Activated CD8-positive, alpha-beta T cell treated with anti-CD3 and anti-CD28 coated beads, Interleukin-2, amount 10 ng/mL, durations not matched to agents 7 days and 5 days (primary cell): ENCODE data around the gene RIMS1. TPM values are rescaled to one million over a fixed set of nuclear protein-coding genes. Genes with fewer than 3 reads are reported as not detected.

Experiments
- ATAC-seq: fragments of 150-1000 bp; cut with Tn5 transposase; one replicate; pipeline ENCODE4 v1.10.0; 2021; ENCODE audit warnings: moderate library complexity
- CTCF ChIA-PET: fragments of 350-600 bp; sonication (Branson Sonifier 250); formaldehyde crosslinking; loops from one replicate; lab custom pipeline; 2021; ENCODE audit warnings: antibody characterized with exemption; lab: Charles Lee
- POLR2A ChIA-PET: fragments of 350-600 bp; sonication (Branson Sonifier 250); formaldehyde crosslinking; loops from one replicate; lab custom pipeline; 2021; ENCODE audit warnings: antibody characterized with exemption; lab: Charles Lee
- DNase-seq: peaks from one replicate; pipeline ENCODE4 v3.0.0-alpha.2; 2020
- H3K27ac Mint-ChIP-seq: one replicate; pipeline ENCODE4 v1.8.0; 2021; ENCODE audit warnings: mild to moderate bottlenecking, mixed read lengths
- H3K27me3 Mint-ChIP-seq: one replicate; pipeline ENCODE4 v1.8.0; 2021; ENCODE audit warnings: low read depth, mixed read lengths
- H3K36me3 Mint-ChIP-seq: one replicate; pipeline ENCODE4 v1.8.0; 2021; ENCODE audit warnings: low read depth, mixed read lengths
- H3K4me1 Mint-ChIP-seq: one replicate; pipeline ENCODE4 v1.8.0; 2021; ENCODE audit warnings: low read depth, mixed read lengths
- H3K4me3 Mint-ChIP-seq: one replicate; pipeline ENCODE4 v1.8.0; 2021; ENCODE audit warnings: mild to moderate bottlenecking, mixed read lengths
- H3K9me3 Mint-ChIP-seq: one replicate; pipeline ENCODE4 v1.8.0; 2022; ENCODE audit warnings: mixed read lengths; ENCODE audit not compliant: insufficient read depth
- total RNA-seq, 2 experiments: library from RNA; stranded (reverse); gene quantifications; one replicate each; pipeline ENCODE4 v1.2.3, GENCODE V29; 2021

Gene RIMS1
- total RNA-seq, 2 experiments from 2014 or later: not detected

GRCh38 chr6:72371473-72371872 is 485.1 kb downstream of the RIMS1 start:
- DNase-seq (no peak), ATAC-seq (no peak)
- H3K4me1 Mint-ChIP-seq: no peaks in the 10 kb centered on the region
- H3K9me3 Mint-ChIP-seq: no peaks in the 10 kb centered on the region
- H3K27ac Mint-ChIP-seq: no peak overlapping the region
- ChIA-PET CTCF (no interaction called here), POLR2A (no interaction called here)
- no peak overlapping the region for H3K4me3 Mint-ChIP-seq
- no peaks in the 10 kb centered on the region for H3K36me3 Mint-ChIP-seq
- H3K27me3 Mint-ChIP-seq: peaks cover 6% of the 10 kb centered on the region

- ChIA-PET POLR2A (no interaction called here), CTCF (no interaction called here)
- Mint-ChIP-seq H3K9me3 (no peaks in the 10 kb centered on the region), H3K36me3 (no peaks in the 10 kb centered on the region), H3K4me3 (no peak overlapping the region), H3K27ac (no peak overlapping the region), H3K27me3 (peaks cover 2% of the 10 kb centered on the region), H3K4me1 (no peaks in the 10 kb centered on the region)
- ATAC-seq (no peak), DNase-seq (no peak)
These were observed 487.8 kb downstream of the RIMS1 start for GRCh38 chr6:72374172-72374571.

- ChIA-PET CTCF (no interaction called here), POLR2A (no interaction called here)
- H3K27me3 Mint-ChIP-seq: peaks cover 2% of the 10 kb centered on the region
- ATAC-seq (no peak), DNase-seq (no peak)
- H3K4me1 Mint-ChIP-seq: no peaks in the 10 kb centered on the region
- H3K4me3 Mint-ChIP-seq: no peak overlapping the region
- H3K36me3 Mint-ChIP-seq: no peaks in the 10 kb centered on the region
- H3K27ac Mint-ChIP-seq: no peak overlapping the region
- no peaks in the 10 kb centered on the region for H3K9me3 Mint-ChIP-seq
These were observed 488.5 kb downstream of the RIMS1 start for GRCh38 chr6:72374857-72375256.

GRCh38 chr6:72376736-72377135 is 490.4 kb downstream of the RIMS1 start:
- no peak for DNase-seq
- H3K4me1 Mint-ChIP-seq: no peaks in the 10 kb centered on the region
- ChIA-PET CTCF (no interaction called here), POLR2A (no interaction called here)
- H3K4me3 Mint-ChIP-seq: no peak overlapping the region
- H3K27ac Mint-ChIP-seq: no peak overlapping the region
- no peaks in the 10 kb centered on the region for H3K36me3 Mint-ChIP-seq
- H3K27me3 Mint-ChIP-seq: peaks cover 2% of the 10 kb centered on the region
- no peaks in the 10 kb centered on the region for H3K9me3 Mint-ChIP-seq
- no peak for ATAC-seq

GRCh38 chr6:72381076-72381475 is 494.7 kb downstream of the RIMS1 start:
- Mint-ChIP-seq H3K4me3 (no peak overlapping the region), H3K4me1 (no peaks in the 10 kb centered on the region), H3K27me3 (peaks cover 3% of the 10 kb centered on the region), H3K27ac (no peak overlapping the region), H3K9me3 (no peaks in the 10 kb centered on the region), H3K36me3 (no peaks in the 10 kb centered on the region)
- DNase-seq (no peak), ATAC-seq (no peak)
- POLR2A ChIA-PET: no interaction called here
- CTCF ChIA-PET: no interaction called here

- Mint-ChIP-seq H3K4me1 (no peaks in the 10 kb centered on the region), H3K9me3 (no peaks in the 10 kb centered on the region), H3K27ac (no peak overlapping the region), H3K4me3 (no peak overlapping the region), H3K27me3 (peaks cover 3% of the 10 kb centered on the region), H3K36me3 (no peaks in the 10 kb centered on the region)
- ATAC-seq: no peak
- DNase-seq: no peak
- POLR2A ChIA-PET: no interaction called here
- CTCF ChIA-PET: no interaction called here
These were observed 496.5 kb downstream of the RIMS1 start for GRCh38 chr6:72382602-72383529.

- no peaks in the 10 kb centered on the region for H3K9me3 Mint-ChIP-seq
- no peak overlapping the region for H3K27ac Mint-ChIP-seq
- CTCF ChIA-PET: no interaction called here
- H3K4me1 Mint-ChIP-seq: no peaks in the 10 kb centered on the region
- H3K4me3 Mint-ChIP-seq: no peak overlapping the region
- ATAC-seq: no peak
- DNase-seq: no peak
- peaks cover 3% of the 10 kb centered on the region for H3K27me3 Mint-ChIP-seq
- POLR2A ChIA-PET: no interaction called here
- no peaks in the 10 kb centered on the region for H3K36me3 Mint-ChIP-seq
These were observed 500.0 kb downstream of the RIMS1 start for GRCh38 chr6:72386324-72386723.

- H3K27me3 Mint-ChIP-seq: no peaks in the 10 kb centered on the region
- DNase-seq: no peak
- no peaks in the 10 kb centered on the region for H3K4me1 Mint-ChIP-seq
- ChIA-PET POLR2A (no interaction called here), CTCF (no interaction called here)
- no peaks in the 10 kb centered on the region for H3K36me3 Mint-ChIP-seq
- no peaks in the 10 kb centered on the region for H3K9me3 Mint-ChIP-seq
- no peak for ATAC-seq
- no peak overlapping the region for H3K27ac Mint-ChIP-seq
- no peak overlapping the region for H3K4me3 Mint-ChIP-seq
These were observed 503.3 kb downstream of the RIMS1 start for GRCh38 chr6:72389698-72390097.

GRCh38 chr6:72390548-72390947 is 504.2 kb downstream of the RIMS1 start:
- Mint-ChIP-seq H3K27ac (no peak overlapping the region), H3K9me3 (no peaks in the 10 kb centered on the region), H3K36me3 (no peaks in the 10 kb centered on the region), H3K4me1 (no peaks in the 10 kb centered on the region), H3K27me3 (no peaks in the 10 kb centered on the region), H3K4me3 (no peak overlapping the region)
- DNase-seq: no peak
- CTCF ChIA-PET: no interaction called here
- ATAC-seq: no peak
- POLR2A ChIA-PET: no interaction called here

GRCh38 chr6:72401865-72402264 is 515.5 kb downstream of the RIMS1 start:
- peaks cover 12% of the 10 kb centered on the region for H3K27me3 Mint-ChIP-seq
- ATAC-seq (no peak), DNase-seq (no peak)
- H3K4me1 Mint-ChIP-seq: no peaks in the 10 kb centered on the region
- H3K36me3 Mint-ChIP-seq: no peaks in the 10 kb centered on the region
- POLR2A ChIA-PET: no interaction called here
- H3K9me3 Mint-ChIP-seq: no peaks in the 10 kb centered on the region
- no peak overlapping the region for H3K27ac Mint-ChIP-seq
- CTCF ChIA-PET: interaction anchor here (1.1 kb wide), 1 partner anchor 10 kb away, joined by 5 read pairs; no protein-coding TSS in a partner anchor
- no peak overlapping the region for H3K4me3 Mint-ChIP-seq

- no peaks in the 10 kb centered on the region for H3K9me3 Mint-ChIP-seq
- no peak overlapping the region for H3K4me3 Mint-ChIP-seq
- DNase-seq (no peak), ATAC-seq (no peak)
- no peaks in the 10 kb centered on the region for H3K4me1 Mint-ChIP-seq
- no peak overlapping the region for H3K27ac Mint-ChIP-seq
- H3K36me3 Mint-ChIP-seq: no peaks in the 10 kb centered on the region
- CTCF ChIA-PET: interaction anchor here (1.6 kb wide), 1 partner anchor 9 kb away, joined by 5 read pairs; no protein-coding TSS in a partner anchor
- POLR2A ChIA-PET: no interaction called here
- H3K27me3 Mint-ChIP-seq: peaks cover 18% of the 10 kb centered on the region
These were observed 517.1 kb downstream of the RIMS1 start for GRCh38 chr6:72403413-72403812.

GRCh38 chr6:72406517-72406916 is 520.2 kb downstream of the RIMS1 start:
- ChIA-PET POLR2A (no interaction called here), CTCF (no interaction called here)
- no peak overlapping the region for H3K4me3 Mint-ChIP-seq
- no peaks in the 10 kb centered on the region for H3K9me3 Mint-ChIP-seq
- H3K36me3 Mint-ChIP-seq: no peaks in the 10 kb centered on the region
- H3K27me3 Mint-ChIP-seq: peaks cover 13% of the 10 kb centered on the region
- ATAC-seq (no peak), DNase-seq (no peak)
- H3K4me1 Mint-ChIP-seq: no peaks in the 10 kb centered on the region
- H3K27ac Mint-ChIP-seq: no peak overlapping the region
